Loucy (cell line): ENCODE measurements around the gene ICAM5.
A peak's percentile ranks its signal among the peaks of the same experiment; 100 is the strongest.
"Not testable (repeated sequence)": the region's sequence is repeated elsewhere in the genome, so short reads cannot be mapped to it uniquely, and the experiment has no call there.

Source experiments
- H2AFZ ChIP-seq: fragments of 200-600 bp; sonication (generic); 2 replicates; pipeline ENCODE4 v1.6.0; 2016; ENCODE audit warnings: antibody characterized with exemption, mild to moderate bottlenecking, low read length, moderate library complexity
- H3F3A ChIP-seq: fragments of 200-600 bp; 2 replicates; pipeline ENCODE4 v1.6.0; 2016; ENCODE audit warnings: antibody characterized with exemption, low read depth, mild to moderate bottlenecking
- H3K27me3 ChIP-seq: fragments of 200-600 bp; sonication (generic); 2 replicates; pipeline ENCODE4 v1.6.1; 2014; ENCODE audit warnings: low read length, mild to moderate bottlenecking; ENCODE audit not compliant: insufficient read depth, poor library complexity, severe bottlenecking
- H3K36me3 ChIP-seq: fragments of 200-600 bp; sonication (generic); 2 replicates; pipeline ENCODE4 v1.6.1; 2016; ENCODE audit warnings: low read length; ENCODE audit not compliant: insufficient read depth
- H3K4me1 ChIP-seq: fragments of 200-600 bp; sonication (generic); 2 replicates; pipeline ENCODE4 v1.5.1; 2014; ENCODE audit warnings: low read length, mild to moderate bottlenecking; ENCODE audit not compliant: insufficient read depth, poor library complexity, severe bottlenecking
- H3K4me2 ChIP-seq: fragments of 200-600 bp; sonication (generic); 2 replicates; pipeline ENCODE4 v1.6.0; 2014; ENCODE audit warnings: antibody characterized with exemption, low read length, low read depth, mild to moderate bottlenecking; ENCODE audit not compliant: poor library complexity, severe bottlenecking
- H3K4me3 ChIP-seq: fragments of 200-600 bp; sonication (generic); 2 replicates; pipeline ENCODE4 v1.5.1; 2014; ENCODE audit warnings: low read length, mild to moderate bottlenecking, mixed read lengths; ENCODE audit not compliant: poor library complexity, severe bottlenecking
- H3K79me2 ChIP-seq: fragments of 200-600 bp; sonication (generic); 2 replicates; pipeline ENCODE4 v1.6.1; 2014; ENCODE audit warnings: low read length; ENCODE audit not compliant: insufficient read depth
- H3K9ac ChIP-seq: fragments of 200-600 bp; sonication (generic); 2 replicates; pipeline ENCODE4 v1.6.0; 2014; ENCODE audit warnings: mild to moderate bottlenecking, low read depth, low read length, moderate library complexity; ENCODE audit not compliant: poor library complexity, severe bottlenecking
- H3K9me2 ChIP-seq: fragments of 200-600 bp; sonication (generic); replicated peaks from 2 replicates; pipeline ENCODE4 v1.6.1; 2016; ENCODE audit warnings: low read depth, low read length, mixed read lengths
- H3K9me3 ChIP-seq: fragments of 200-600 bp; sonication (generic); 2 replicates; pipeline ENCODE4 v1.6.1; 2014; ENCODE audit warnings: mild to moderate bottlenecking, antibody characterized with exemption, low read length, low read depth; ENCODE audit not compliant: insufficient read depth
- H4K20me1 ChIP-seq: fragments of 200-600 bp; sonication (generic); 2 replicates; pipeline ENCODE4 v1.6.0; 2014; ENCODE audit warnings: antibody characterized with exemption, low read length, mild to moderate bottlenecking; ENCODE audit not compliant: insufficient read depth, poor library complexity, severe bottlenecking
- EZH2phosphoT487 ChIP-seq: fragments of 200-600 bp; IDR thresholded peaks from 2 replicates; pipeline ENCODE4 v1.6.1; 2018; ENCODE audit warnings: antibody characterized with exemption, mild to moderate bottlenecking, moderate library complexity, borderline replicate concordance
- TF ChIP-seq, protein P1 (sequence below): fragments of 200-600 bp; sonication (generic); conservative IDR thresholded peaks from 2 replicates; pipeline ENCODE4 v1.5.1; 2014; ENCODE audit warnings: mild to moderate bottlenecking, antibody characterized with exemption, low read length

Gene ICAM5, protein sequence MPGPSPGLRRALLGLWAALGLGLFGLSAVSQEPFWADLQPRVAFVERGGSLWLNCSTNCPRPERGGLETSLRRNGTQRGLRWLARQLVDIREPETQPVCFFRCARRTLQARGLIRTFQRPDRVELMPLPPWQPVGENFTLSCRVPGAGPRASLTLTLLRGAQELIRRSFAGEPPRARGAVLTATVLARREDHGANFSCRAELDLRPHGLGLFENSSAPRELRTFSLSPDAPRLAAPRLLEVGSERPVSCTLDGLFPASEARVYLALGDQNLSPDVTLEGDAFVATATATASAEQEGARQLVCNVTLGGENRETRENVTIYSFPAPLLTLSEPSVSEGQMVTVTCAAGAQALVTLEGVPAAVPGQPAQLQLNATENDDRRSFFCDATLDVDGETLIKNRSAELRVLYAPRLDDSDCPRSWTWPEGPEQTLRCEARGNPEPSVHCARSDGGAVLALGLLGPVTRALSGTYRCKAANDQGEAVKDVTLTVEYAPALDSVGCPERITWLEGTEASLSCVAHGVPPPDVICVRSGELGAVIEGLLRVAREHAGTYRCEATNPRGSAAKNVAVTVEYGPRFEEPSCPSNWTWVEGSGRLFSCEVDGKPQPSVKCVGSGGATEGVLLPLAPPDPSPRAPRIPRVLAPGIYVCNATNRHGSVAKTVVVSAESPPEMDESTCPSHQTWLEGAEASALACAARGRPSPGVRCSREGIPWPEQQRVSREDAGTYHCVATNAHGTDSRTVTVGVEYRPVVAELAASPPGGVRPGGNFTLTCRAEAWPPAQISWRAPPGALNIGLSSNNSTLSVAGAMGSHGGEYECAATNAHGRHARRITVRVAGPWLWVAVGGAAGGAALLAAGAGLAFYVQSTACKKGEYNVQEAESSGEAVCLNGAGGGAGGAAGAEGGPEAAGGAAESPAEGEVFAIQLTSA

DNA sequence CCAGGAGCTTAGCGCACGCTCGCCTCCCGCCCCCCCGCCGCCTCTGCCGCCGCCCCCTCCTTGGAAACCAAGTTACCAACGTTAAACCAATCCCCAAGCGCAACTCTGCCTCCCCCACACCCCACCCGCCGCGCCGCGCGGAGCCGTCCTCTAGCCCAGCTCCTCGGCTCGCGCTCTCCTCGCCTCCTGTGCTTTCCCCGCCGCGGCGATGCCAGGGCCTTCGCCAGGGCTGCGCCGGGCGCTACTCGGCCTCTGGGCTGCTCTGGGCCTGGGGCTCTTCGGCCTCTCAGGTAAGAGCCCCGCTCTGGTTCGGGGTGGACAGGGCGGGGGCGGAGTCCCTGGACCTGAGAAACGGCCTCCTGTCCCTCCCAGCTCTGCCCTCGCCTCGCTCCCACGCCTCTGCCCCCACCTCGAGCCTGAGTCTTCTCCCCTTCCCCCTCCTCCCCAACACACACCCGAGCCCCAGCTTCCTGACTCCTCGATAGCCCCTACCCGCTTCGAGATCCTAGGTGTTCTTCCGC, at the start of gene ICAM5:
Gene ICAM5, plus strand, starts transcription at position 117 of the 521 bp plus-strand sequence. Its CDS starts 92 bp downstream, at position 209.
- no peaks in the 10 kb centered on the region for H3K27me3 ChIP-seq
- H2AFZ ChIP-seq: peak within 1 kb of the TSS; percentile 86
- H3K4me3 ChIP-seq: peak within 1 kb of the TSS; percentile 74
- no peaks in the 10 kb centered on the region for H3K9me2 ChIP-seq
- H3K36me3 ChIP-seq: peaks cover 8% of the 10 kb centered on the region; the same call in 1 of the 2 replicates
- H3K9me3 ChIP-seq: no peaks in the 10 kb centered on the region
- peak within 1 kb of the TSS; percentile 54 for H3K9ac ChIP-seq
- H3K4me2 ChIP-seq: peak within 1 kb of the TSS; percentile 83
- peaks cover 29% of the 10 kb centered on the region for H3K4me1 ChIP-seq
- no peaks in the 10 kb centered on the region for H4K20me1 ChIP-seq
- H3F3A ChIP-seq: no peaks in the 10 kb centered on the region
- H3K79me2 ChIP-seq: no peaks in the 10 kb centered on the region
- TF ChIP-seq, protein P1, sequence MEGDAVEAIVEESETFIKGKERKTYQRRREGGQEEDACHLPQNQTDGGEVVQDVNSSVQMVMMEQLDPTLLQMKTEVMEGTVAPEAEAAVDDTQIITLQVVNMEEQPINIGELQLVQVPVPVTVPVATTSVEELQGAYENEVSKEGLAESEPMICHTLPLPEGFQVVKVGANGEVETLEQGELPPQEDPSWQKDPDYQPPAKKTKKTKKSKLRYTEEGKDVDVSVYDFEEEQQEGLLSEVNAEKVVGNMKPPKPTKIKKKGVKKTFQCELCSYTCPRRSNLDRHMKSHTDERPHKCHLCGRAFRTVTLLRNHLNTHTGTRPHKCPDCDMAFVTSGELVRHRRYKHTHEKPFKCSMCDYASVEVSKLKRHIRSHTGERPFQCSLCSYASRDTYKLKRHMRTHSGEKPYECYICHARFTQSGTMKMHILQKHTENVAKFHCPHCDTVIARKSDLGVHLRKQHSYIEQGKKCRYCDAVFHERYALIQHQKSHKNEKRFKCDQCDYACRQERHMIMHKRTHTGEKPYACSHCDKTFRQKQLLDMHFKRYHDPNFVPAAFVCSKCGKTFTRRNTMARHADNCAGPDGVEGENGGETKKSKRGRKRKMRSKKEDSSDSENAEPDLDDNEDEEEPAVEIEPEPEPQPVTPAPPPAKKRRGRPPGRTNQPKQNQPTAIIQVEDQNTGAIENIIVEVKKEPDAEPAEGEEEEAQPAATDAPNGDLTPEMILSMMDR: no peak
- TF ChIP-seq EZH2phosphoT487: no peak

GRCh38 chr19:10241826-10242449, 47.8 kb upstream of the ICAM5 start:
- not testable (repeated sequence) for H4K20me1 ChIP-seq, H3K27me3 ChIP-seq, H3K4me3 ChIP-seq, H3K4me1 ChIP-seq, H3K9ac ChIP-seq, H3F3A ChIP-seq, H3K9me3 ChIP-seq, H2AFZ ChIP-seq, H3K4me2 ChIP-seq, H3K79me2 ChIP-seq, H3K9me2 ChIP-seq, H3K36me3 ChIP-seq

DNA sequence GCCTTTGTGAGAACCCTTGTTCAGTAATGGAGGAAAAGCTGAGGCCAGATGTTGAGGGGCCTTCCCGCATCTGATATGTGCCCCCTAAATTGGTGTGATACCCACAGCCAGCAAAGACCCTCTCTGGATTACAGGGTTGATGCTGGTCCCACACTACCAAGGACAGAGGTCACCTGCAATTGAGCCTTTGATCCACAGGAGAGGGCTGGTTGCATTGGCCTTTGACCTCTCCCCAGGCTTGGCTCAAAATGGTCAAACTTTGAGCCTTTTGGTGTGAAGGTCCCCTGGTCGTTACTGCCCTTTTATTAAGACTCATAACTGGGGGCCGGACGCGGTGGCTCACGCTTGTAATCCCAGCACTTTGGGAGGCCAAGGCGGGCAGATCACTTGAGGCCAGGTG, 46.1 kb upstream of the ICAM5 start:
- no peaks in the 10 kb centered on the region for H3K79me2 ChIP-seq
- TF ChIP-seq, protein P1: no peak
- no peak for TF ChIP-seq EZH2phosphoT487
- no peaks in the 10 kb centered on the region for H3K9me3 ChIP-seq
- no peaks in the 10 kb centered on the region for H3F3A ChIP-seq
- no peak overlapping the region for H3K4me3 ChIP-seq
- H3K27me3 ChIP-seq: no peaks in the 10 kb centered on the region
- H2AFZ ChIP-seq: no peak overlapping the region
- H3K9me2 ChIP-seq: no peaks in the 10 kb centered on the region
- no peak overlapping the region for H3K4me2 ChIP-seq
- H3K36me3 ChIP-seq: no peaks in the 10 kb centered on the region
- no peaks in the 10 kb centered on the region for H3K4me1 ChIP-seq
- no peak overlapping the region for H3K9ac ChIP-seq
- H4K20me1 ChIP-seq: no peaks in the 10 kb centered on the region
